ENCODE data around the gene XPR1. TPM values are rescaled to one million over a fixed set of nuclear protein-coding genes. Genes with fewer than 3 reads are reported as not detected.
A peak's percentile ranks its signal among the peaks of the same experiment; 100 is the strongest.

Gene XPR1
- total and polyA plus RNA-seq, 5 experiments from 2014 or later, result 2.8 to 19.1 (median 4.6) TPM

GRCh38 chr1:180922631-180923015 is 290.8 kb downstream of the XPR1 start:
- H3K27ac Mint-ChIP-seq, result no peak overlapping the region

GRCh38 chr1:180923021-180923841 is 291.4 kb downstream of the XPR1 start:
- Mint-ChIP-seq H3K27me3 (peaks cover 1 to 13% (median 4%) of the 10 kb centered on the region in 5 donors), H3K9me3 (no peaks in the 10 kb centered on the region), H3K36me3 (no peaks in the 10 kb centered on the region), H3K4me3 (no peak overlapping the region), H3K4me1 (peaks cover 0 to 8% (median 6%) of the 10 kb centered on the region in 4 donors), H3K27ac (peak overlapping the region in 1 of 10 donors; percentile 8)
- DNase-seq, result peak in 1 of 10 donors; percentile 42
- ATAC-seq, result no peak
- POLR2A ChIA-PET, result no interaction called here

More at GRCh38 chr1:180922631-180923015, 290.8 kb downstream of the XPR1 start:
- no peak for ATAC-seq
- Mint-ChIP-seq H3K4me3 (no peak overlapping the region), H3K27me3 (peaks cover 1 to 13% (median 4%) of the 10 kb centered on the region in 5 donors), H3K36me3 (no peaks in the 10 kb centered on the region), H3K4me1 (peaks cover 0 to 8% (median 6%) of the 10 kb centered on the region in 4 donors), H3K9me3 (no peaks in the 10 kb centered on the region)
- peak in 1 of 10 donors; percentile 48 for DNase-seq
- POLR2A ChIA-PET, result no interaction called here

DNA sequence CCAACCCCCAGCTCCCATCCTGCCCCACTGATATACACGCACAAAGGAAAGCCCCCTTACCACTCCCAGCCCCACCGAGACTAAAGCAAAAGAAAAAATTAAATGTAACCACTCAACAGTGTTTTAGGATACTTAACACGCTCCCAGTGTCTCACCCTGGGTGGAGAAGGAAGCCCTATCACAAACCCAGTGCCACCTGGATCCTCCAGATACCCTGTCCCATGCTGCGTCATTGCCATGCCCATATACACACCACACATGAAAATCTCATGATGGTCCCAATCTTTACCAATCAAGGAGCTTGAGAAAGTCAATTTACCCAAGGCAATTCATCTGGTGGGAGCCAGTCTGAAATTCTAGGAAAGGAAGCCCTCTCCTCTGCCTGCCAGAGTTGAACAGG is 292.1 kb downstream of the XPR1 start:
- Mint-ChIP-seq H3K27ac (peak overlapping the region in 2 of 10 donors; percentile 8 to 26), H3K4me3 (no peak overlapping the region), H3K9me3 (no peaks in the 10 kb centered on the region), H3K27me3 (peaks cover 1 to 13% (median 4%) of the 10 kb centered on the region in 5 donors), H3K36me3 (no peaks in the 10 kb centered on the region), H3K4me1 (peaks cover 0 to 8% (median 6%) of the 10 kb centered on the region in 4 donors)
- ATAC-seq (no peak), DNase-seq (peak in 1 of 10 donors; percentile 13)
- POLR2A ChIA-PET, result no interaction called here

DNA sequence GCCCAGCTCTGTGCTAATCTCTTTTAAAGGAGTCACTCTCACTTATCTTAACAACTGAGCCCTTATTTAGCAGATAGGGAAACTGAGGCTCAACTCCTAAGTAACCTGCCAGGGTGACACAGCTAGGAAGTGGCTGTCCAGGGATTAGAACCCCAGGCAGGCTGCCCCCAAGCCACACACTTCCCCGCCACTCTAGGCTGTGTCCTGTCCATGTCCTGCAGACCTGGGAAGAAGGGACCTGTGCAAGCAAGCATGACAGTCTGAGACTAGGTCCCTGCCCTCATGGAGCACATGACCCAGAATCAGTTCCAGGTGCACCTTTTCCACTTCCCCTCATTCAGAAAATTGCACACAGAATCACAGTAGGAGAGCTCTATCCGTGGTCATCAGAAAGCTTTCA is 293.1 kb downstream of the XPR1 start:
- no peaks in the 10 kb centered on the region for H3K36me3 Mint-ChIP-seq
- H3K4me3 Mint-ChIP-seq, result no peak overlapping the region
- DNase-seq (no peak), ATAC-seq (no peak)
- peaks cover 1 to 13% (median 4%) of the 10 kb centered on the region in 5 donors for H3K27me3 Mint-ChIP-seq
- H3K27ac Mint-ChIP-seq, result no peak overlapping the region
- POLR2A ChIA-PET, result no interaction called here
- no peaks in the 10 kb centered on the region for H3K9me3 Mint-ChIP-seq
- peaks cover 0 to 8% (median 5%) of the 10 kb centered on the region in 4 donors for H3K4me1 Mint-ChIP-seq

GRCh38 chr1:180925471-180926051 is 293.7 kb downstream of the XPR1 start:
- Mint-ChIP-seq H3K9me3 (no peaks in the 10 kb centered on the region), H3K27me3 (peaks cover 1 to 13% (median 4%) of the 10 kb centered on the region in 5 donors), H3K36me3 (no peaks in the 10 kb centered on the region), H3K27ac (peak overlapping the region in 1 of 10 donors; percentile 29), H3K4me3 (no peak overlapping the region), H3K4me1 (peaks cover 0 to 8% (median 5%) of the 10 kb centered on the region in 4 donors)
- ATAC-seq (no peak), DNase-seq (no peak)
- POLR2A ChIA-PET, result interaction anchor here (0.5 kb wide), 1 partner anchor 8 kb away, joined by 3 read pairs; no protein-coding TSS in a partner anchor

GRCh38 chr1:180926164-180926981 is 294.6 kb downstream of the XPR1 start:
- Mint-ChIP-seq H3K4me1 (peaks cover 0 to 8% (median 5%) of the 10 kb centered on the region in 4 donors), H3K9me3 (no peaks in the 10 kb centered on the region), H3K36me3 (no peaks in the 10 kb centered on the region), H3K27me3 (peaks cover 1 to 13% (median 4%) of the 10 kb centered on the region in 5 donors), H3K4me3 (no peak overlapping the region), H3K27ac (peak overlapping the region in 2 of 10 donors; percentile 25 to 37)
- DNase-seq (peak in 2 of 10 donors; percentile 3 to 15), ATAC-seq (peak in 1 of 2 donors; percentile 53)
- POLR2A ChIA-PET, result no interaction called here

DNA sequence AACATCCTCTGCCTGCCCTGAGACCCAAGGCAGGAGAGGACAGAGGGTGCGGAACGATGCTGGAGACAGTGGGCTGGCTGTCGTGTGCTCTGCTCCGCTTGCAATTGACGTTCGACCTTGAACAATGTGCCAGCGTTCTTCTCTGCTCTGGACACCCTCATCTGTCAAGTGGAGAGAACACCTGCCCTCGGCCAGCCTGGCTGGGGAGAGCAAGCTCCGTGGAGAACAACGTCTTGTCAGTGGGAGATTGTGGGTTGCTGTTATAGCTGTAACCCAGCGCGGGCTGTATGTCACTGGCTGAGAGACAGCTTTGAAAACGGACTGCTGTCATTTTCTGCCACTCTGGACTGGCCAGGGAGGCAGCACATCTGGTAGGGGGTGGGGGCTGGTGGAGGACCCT is 295.5 kb downstream of the XPR1 start:
- H3K9me3 Mint-ChIP-seq, result no peaks in the 10 kb centered on the region
- ATAC-seq, result no peak

DNA sequence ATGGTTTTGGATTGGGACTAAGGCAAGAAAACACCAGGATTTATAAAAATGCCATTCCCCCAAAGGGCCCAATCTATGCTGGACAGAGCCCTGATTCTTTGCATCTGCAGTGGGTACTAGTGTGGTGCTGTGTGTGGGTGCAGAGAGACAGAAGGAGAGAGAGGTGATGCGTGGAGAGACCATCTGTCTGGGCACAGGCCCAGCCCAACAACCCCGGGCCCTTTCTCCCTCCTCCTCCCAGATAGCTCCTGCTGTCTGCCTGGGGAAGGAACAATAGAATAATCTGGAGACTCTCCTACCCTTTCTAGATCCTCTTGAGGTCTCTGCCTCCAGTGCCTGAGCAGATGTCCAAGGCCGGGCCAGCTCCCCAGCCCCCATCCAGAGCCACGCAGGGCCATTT is 296.0 kb downstream of the XPR1 start:
- H3K4me3 Mint-ChIP-seq, result no peak overlapping the region
- peaks cover 0 to 8% (median 5%) of the 10 kb centered on the region in 4 donors for H3K4me1 Mint-ChIP-seq
- POLR2A ChIA-PET, result no interaction called here
- no peak overlapping the region for H3K27ac Mint-ChIP-seq
- no peak for DNase-seq
- no peaks in the 10 kb centered on the region for H3K36me3 Mint-ChIP-seq
- peaks cover 0 to 16% (median 4%) of the 10 kb centered on the region in 5 donors for H3K27me3 Mint-ChIP-seq
- ATAC-seq, result no peak
- H3K9me3 Mint-ChIP-seq, result no peaks in the 10 kb centered on the region

More for the DNA sequence above, 295.5 kb downstream of the XPR1 start:
- DNase-seq, result no peak
- Mint-ChIP-seq H3K27ac (no peak overlapping the region), H3K27me3 (peaks cover 0 to 13% (median 4%) of the 10 kb centered on the region in 5 donors), H3K4me1 (peaks cover 0 to 8% (median 5%) of the 10 kb centered on the region in 4 donors), H3K36me3 (no peaks in the 10 kb centered on the region), H3K4me3 (no peak overlapping the region)
- POLR2A ChIA-PET, result no interaction called here

- Mint-ChIP-seq H3K4me1 (peaks cover 0 to 8% (median 5%) of the 10 kb centered on the region in 4 donors), H3K27ac (peak overlapping the region in 1 of 10 donors; percentile 30), H3K36me3 (no peaks in the 10 kb centered on the region), H3K27me3 (peaks cover 0 to 17% (median 6%) of the 10 kb centered on the region in 5 donors), H3K9me3 (no peaks in the 10 kb centered on the region), H3K4me3 (no peak overlapping the region)
- ATAC-seq (no peak), DNase-seq (no peak)
- POLR2A ChIA-PET, result no interaction called here
These were observed 296.8 kb downstream of the XPR1 start for GRCh38 chr1:180928331-180929230.

- Mint-ChIP-seq H3K27me3 (peaks cover 0 to 10% (median 4%) of the 10 kb centered on the region in 5 donors), H3K27ac (peak overlapping the region in 2 of 10 donors; percentile 44 to 53), H3K36me3 (no peaks in the 10 kb centered on the region), H3K9me3 (no peaks in the 10 kb centered on the region), H3K4me3 (no peak overlapping the region), H3K4me1 (peaks cover 0 to 8% (median 6%) of the 10 kb centered on the region in 4 donors)
- DNase-seq (peak in 1 of 10 donors; percentile 54), ATAC-seq (no peak)
- POLR2A ChIA-PET, result no interaction called here
These were observed 297.6 kb downstream of the XPR1 start for GRCh38 chr1:180929389-180929788.

GRCh38 chr1:180930687-180931086 is 298.9 kb downstream of the XPR1 start:
- ATAC-seq (no peak), DNase-seq (no peak)
- Mint-ChIP-seq H3K9me3 (no peaks in the 10 kb centered on the region), H3K27me3 (peaks cover 0 to 10% (median 4%) of the 10 kb centered on the region in 5 donors), H3K4me3 (no peak overlapping the region), H3K27ac (peak overlapping the region in 2 of 10 donors; percentile 46 to 62), H3K36me3 (no peaks in the 10 kb centered on the region), H3K4me1 (peaks cover 0 to 10% (median 9%) of the 10 kb centered on the region in 4 donors)
- POLR2A ChIA-PET, result no interaction called here

DNA sequence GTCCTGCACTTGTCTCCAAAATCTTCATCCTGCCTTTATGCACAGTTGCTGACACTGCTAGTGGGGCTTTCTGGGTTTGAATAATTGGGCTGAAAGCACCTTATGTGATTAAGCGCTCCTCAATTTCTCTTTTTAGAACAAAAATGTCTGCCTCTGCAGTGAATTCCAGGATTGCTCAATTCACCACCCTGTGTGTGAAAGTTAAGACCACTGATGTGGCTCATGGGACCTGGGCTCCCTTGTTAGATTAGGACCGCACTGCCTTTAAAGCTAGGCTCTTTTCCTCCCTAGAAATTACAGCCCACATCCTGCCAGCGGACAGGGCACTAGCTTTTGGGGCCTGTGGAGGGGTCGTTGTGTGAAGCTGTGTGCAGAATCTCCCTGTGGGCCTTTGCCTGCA is 299.7 kb downstream of the XPR1 start:
- Mint-ChIP-seq H3K27me3 (peaks cover 0 to 10% (median 4%) of the 10 kb centered on the region in 5 donors), H3K4me1 (peaks cover 0 to 10% (median 7%) of the 10 kb centered on the region in 4 donors), H3K36me3 (no peaks in the 10 kb centered on the region), H3K9me3 (no peaks in the 10 kb centered on the region), H3K4me3 (no peak overlapping the region), H3K27ac (no peak overlapping the region)
- POLR2A ChIA-PET, result no interaction called here
- ATAC-seq (no peak), DNase-seq (no peak)

All from naive thymus-derived CD8-positive, alpha-beta T cell (primary cell).